Smooth muscle cell (in vitro differentiated cells): ENCODE results near the gene SH3BP2. TPM values are rescaled to one million over a fixed set of nuclear protein-coding genes. Genes with fewer than 3 reads are reported as not detected.

Source experiments
- DNase-seq: peaks from one replicate; lab custom pipeline; 2025; ENCODE audit not compliant: unreplicated experiment; lab: John Stamatoyannopoulos, UW
- H2AFZ ChIP-seq: fragments of 200-600 bp; sonication (generic); 2 replicates; pipeline ENCODE4 v1.6.0; 2016; ENCODE audit warnings: antibody characterized with exemption, low read depth, mild to moderate bottlenecking
- H3F3A ChIP-seq: fragments of 200-600 bp; sonication (generic); 2 replicates; pipeline ENCODE4 v1.6.0; 2017; ENCODE audit warnings: antibody characterized with exemption, low read depth
- H3K27ac ChIP-seq: fragments of 200-600 bp; sonication (generic); 2 replicates; pipeline ENCODE4 v1.5.1; 2016; ENCODE audit warnings: low read depth, mild to moderate bottlenecking
- H3K27me3 ChIP-seq: fragments of 200-600 bp; sonication (generic); 2 replicates; pipeline ENCODE4 v1.6.1; 2016; ENCODE audit warnings: low read depth, mild to moderate bottlenecking
- H3K36me3 ChIP-seq: fragments of 200-600 bp; sonication (generic); 2 replicates; pipeline ENCODE4 v1.5.1; 2016; ENCODE audit warnings: low read depth
- H3K4me1 ChIP-seq: fragments of 200-600 bp; sonication (generic); 2 replicates; pipeline ENCODE4 v1.5.1; 2016; ENCODE audit warnings: low read depth
- H3K4me2 ChIP-seq: fragments of 200-600 bp; sonication (generic); 2 replicates; pipeline ENCODE4 v1.6.0; 2016; ENCODE audit warnings: mild to moderate bottlenecking
- H3K4me3 ChIP-seq: fragments of 200-600 bp; sonication (generic); 2 replicates; pipeline ENCODE4 v1.5.1; 2016; ENCODE audit warnings: mild to moderate bottlenecking
- H3K79me2 ChIP-seq: fragments of 200-600 bp; sonication (generic); 2 replicates; pipeline ENCODE4 v1.6.0; 2016; ENCODE audit warnings: low read depth, mild to moderate bottlenecking
- H3K9ac ChIP-seq: fragments of 200-600 bp; sonication (generic); 2 replicates; pipeline ENCODE4 v1.6.0; 2016; ENCODE audit warnings: low read depth
- H3K9me3 ChIP-seq: fragments of 200-600 bp; sonication (generic); replicated peaks from 2 replicates; pipeline ENCODE4 v1.5.1; 2016; ENCODE audit warnings: low read depth
- H4K20me1 ChIP-seq: fragments of 200-600 bp; sonication (generic); 2 replicates; pipeline ENCODE4 v1.6.0; 2016; ENCODE audit warnings: low read depth
- WGBS: methylation state at CpG from one replicate; pipeline ENCODE4 v1.1.7; 2016; ENCODE audit warnings: low lambda C conversion rate; 5-methylcytosine and 5-hydroxymethylcytosine counted together
- polyA plus RNA-seq: library from polyadenylated mRNA; unstranded; fragments of >200 nt; fragmentation: Nextera tagmentation; extraction: Ambion mirVana; gene quantifications from 2 replicates; pipeline ENCODE4 v1.2.1, GENCODE V29; 2016
- total RNA-seq: library from RNA; depleted of rRNA; stranded (reverse); fragments of >200 nt; gene quantifications from 2 replicates; pipeline ENCODE4 v1.2.3, GENCODE V29; 2014
- TF ChIP-seq, protein P1 (sequence below): fragments of 200-600 bp; sonication (generic); IDR thresholded peaks from 2 replicates; pipeline ENCODE4 v1.5.1; 2017; ENCODE audit warnings: borderline replicate concordance, mild to moderate bottlenecking, antibody characterized with exemption; ENCODE audit not compliant: insufficient read depth, poor library complexity, severe bottlenecking

SH3BP2 gene
- total and polyA plus RNA-seq, 2 experiments from 2014 or later = 17.3 to 19.3 TPM

DNA sequence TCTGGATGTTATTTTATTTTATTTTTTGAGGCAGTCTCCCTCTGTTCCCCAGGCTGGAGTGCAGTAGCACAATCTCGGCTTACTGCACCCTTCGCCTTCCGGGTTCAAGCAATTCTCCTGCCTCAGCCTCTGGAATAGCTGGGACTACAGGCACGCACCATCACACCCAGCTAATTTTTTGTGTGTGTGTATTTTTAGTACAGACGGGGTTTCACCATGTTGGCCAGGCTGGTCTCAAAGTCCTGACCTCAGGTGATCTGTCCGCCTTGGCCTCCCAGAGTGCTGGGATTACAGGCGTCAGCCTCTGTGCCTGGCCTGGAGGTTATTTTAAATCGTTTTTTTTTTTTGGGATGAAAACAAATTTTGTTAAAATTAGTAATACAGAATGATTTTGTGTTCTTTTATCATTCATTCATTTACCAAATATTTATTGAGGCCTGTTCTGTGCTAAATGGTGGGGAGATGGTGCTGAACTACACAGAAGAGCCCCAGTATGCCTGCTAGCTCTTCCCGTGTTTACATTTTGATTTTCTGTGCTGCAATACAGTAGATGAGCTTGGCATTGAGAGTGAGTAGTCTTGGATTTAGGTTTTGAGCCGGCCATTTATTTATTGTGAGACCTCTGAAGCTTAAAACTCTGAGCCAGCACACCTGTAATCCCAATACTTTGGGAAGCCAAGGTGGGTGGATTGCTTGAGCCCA is 73.4 kb downstream of the SH3BP2 start:
- Histone ChIP-seq H3F3A (peaks cover 8% of the 10 kb centered on the region), H3K4me3 (no peak overlapping the region), H3K9ac (no peak overlapping the region), H4K20me1 (peaks cover 100% of the 10 kb centered on the region), H3K27ac (peak overlapping the region; percentile 54), H3K27me3 (no peaks in the 10 kb centered on the region), H3K4me2 (peak overlapping the region; percentile 20), H3K36me3 (no peaks in the 10 kb centered on the region), H3K9me3 (no peaks in the 10 kb centered on the region), H3K4me1 (peaks cover 54% of the 10 kb centered on the region), H3K79me2 (peaks cover 96% of the 10 kb centered on the region), H2AFZ (no peak overlapping the region)
- TF ChIP-seq, protein P1, sequence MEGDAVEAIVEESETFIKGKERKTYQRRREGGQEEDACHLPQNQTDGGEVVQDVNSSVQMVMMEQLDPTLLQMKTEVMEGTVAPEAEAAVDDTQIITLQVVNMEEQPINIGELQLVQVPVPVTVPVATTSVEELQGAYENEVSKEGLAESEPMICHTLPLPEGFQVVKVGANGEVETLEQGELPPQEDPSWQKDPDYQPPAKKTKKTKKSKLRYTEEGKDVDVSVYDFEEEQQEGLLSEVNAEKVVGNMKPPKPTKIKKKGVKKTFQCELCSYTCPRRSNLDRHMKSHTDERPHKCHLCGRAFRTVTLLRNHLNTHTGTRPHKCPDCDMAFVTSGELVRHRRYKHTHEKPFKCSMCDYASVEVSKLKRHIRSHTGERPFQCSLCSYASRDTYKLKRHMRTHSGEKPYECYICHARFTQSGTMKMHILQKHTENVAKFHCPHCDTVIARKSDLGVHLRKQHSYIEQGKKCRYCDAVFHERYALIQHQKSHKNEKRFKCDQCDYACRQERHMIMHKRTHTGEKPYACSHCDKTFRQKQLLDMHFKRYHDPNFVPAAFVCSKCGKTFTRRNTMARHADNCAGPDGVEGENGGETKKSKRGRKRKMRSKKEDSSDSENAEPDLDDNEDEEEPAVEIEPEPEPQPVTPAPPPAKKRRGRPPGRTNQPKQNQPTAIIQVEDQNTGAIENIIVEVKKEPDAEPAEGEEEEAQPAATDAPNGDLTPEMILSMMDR = no peak
- no peak for DNase-seq
- 86% methylated on average over 10 of the region's 10 CpGs for WGBS

DNA sequence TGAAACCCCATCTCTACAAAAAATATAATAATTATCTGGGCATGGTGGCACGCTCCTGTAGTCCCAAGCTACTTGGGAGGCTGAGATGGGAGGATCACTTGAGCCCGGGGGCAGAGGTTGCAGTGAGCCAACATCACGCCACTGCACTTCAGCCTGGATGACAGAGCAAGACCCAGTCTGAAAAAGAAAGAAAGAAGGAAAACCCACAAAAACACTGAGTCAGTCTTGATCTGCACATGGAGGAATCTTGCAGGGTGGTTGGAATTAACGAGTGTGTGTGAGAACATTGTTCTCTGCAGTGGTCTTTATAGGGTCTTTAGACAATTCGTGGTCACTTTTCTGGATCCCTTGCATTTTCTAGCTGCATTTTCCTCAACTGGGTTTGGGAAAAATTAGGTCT is 74.0 kb downstream of the SH3BP2 start:
- no peak overlapping the region for H2AFZ ChIP-seq
- H3K9ac ChIP-seq = no peak overlapping the region
- peaks cover 49% of the 10 kb centered on the region for H3K4me1 ChIP-seq
- no peaks in the 10 kb centered on the region for H3K36me3 ChIP-seq
- peaks cover 8% of the 10 kb centered on the region for H3F3A ChIP-seq
- TF ChIP-seq, protein P1 = no peak
- peaks cover 96% of the 10 kb centered on the region for H3K79me2 ChIP-seq
- H4K20me1 ChIP-seq = peaks cover 100% of the 10 kb centered on the region
- H3K27me3 ChIP-seq = no peaks in the 10 kb centered on the region
- 63% methylated on average over 5 of the region's 5 CpGs for WGBS
- DNase-seq = no peak
- no peaks in the 10 kb centered on the region for H3K9me3 ChIP-seq
- H3K4me2 ChIP-seq = peak overlapping the region; percentile 77
- peak overlapping the region; percentile 54 for H3K27ac ChIP-seq
- no peak overlapping the region for H3K4me3 ChIP-seq

GRCh38 chr4:2867758-2868491 is 75.0 kb downstream of the SH3BP2 start:
- peak overlapping the region; percentile 77 for H3K4me2 ChIP-seq
- no peaks in the 10 kb centered on the region for H3K36me3 ChIP-seq
- WGBS = 20% methylated on average over 10 of the region's 10 CpGs
- peaks cover 100% of the 10 kb centered on the region for H4K20me1 ChIP-seq
- H3K27me3 ChIP-seq = no peaks in the 10 kb centered on the region
- DNase-seq = no peak
- peaks cover 96% of the 10 kb centered on the region for H3K79me2 ChIP-seq
- no peak overlapping the region for H3K9ac ChIP-seq
- peak overlapping the region; percentile 54 for H3K27ac ChIP-seq
- no peak overlapping the region for H2AFZ ChIP-seq
- no peaks in the 10 kb centered on the region for H3K9me3 ChIP-seq
- H3K4me3 ChIP-seq = peak overlapping the region; percentile 23
- H3K4me1 ChIP-seq = peaks cover 40% of the 10 kb centered on the region
- TF ChIP-seq, protein P1 = no peak
- H3F3A ChIP-seq = peaks cover 8% of the 10 kb centered on the region
